NCI-H2029 treated with DMSO at 0.1 percent for 48 hours (cell line): Measurements from ENCODE around the gene CYP19A1.
"Not testable (repeated sequence)": the region's sequence is repeated elsewhere in the genome, so short reads cannot be mapped to it uniquely, and the experiment has no call there.

ENCODE experiments used
- DNase-seq: peaks from one replicate; lab custom pipeline; 2025; lab: John Stamatoyannopoulos, UW

The CYP19A1 gene

DNA sequence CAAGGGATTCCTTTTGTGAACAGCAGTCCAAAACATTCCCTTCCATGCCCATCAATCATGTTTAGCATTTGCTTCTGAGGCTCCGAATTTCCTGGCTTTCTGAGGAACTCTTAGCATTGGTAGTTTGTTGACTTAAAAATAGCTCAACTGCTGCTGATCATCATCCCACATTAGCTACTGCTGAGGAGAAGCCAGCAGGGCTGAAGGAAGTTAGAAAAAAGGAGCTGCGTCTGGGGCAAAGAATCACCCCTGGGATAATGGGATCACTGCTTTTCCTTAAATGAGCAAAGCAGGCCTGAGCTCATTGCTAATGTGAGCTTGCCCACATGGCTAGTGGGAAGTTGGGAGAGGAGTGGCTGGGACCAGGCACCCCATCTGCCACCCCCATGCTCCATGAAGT, 39.8 kb downstream of the CYP19A1 start:
- DNase-seq, result no peak

- no peak for DNase-seq
Measured at GRCh38 chr15:51290720-51291119, 47.7 kb downstream of the CYP19A1 start.

DNA sequence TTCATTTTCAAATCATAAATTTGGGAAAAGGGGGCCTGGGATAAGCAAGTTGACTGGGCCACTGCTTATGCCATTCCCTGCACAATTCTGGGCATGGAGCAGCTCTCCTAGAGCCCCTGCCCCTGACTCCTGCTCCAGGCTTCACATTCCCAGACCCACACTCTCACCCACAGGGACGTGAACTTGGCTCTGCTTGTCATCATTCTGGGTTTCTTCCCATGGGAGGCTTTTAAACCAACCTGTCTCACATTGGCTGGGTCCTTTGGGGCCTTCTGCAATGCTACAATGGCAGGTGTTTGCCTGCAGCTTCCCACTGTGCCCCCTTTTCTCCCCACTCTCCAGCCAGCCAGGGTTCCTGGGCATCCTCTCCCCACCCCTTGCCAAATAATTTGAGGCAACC, 49.1 kb downstream of the CYP19A1 start:
- DNase-seq, result no peak

DNA sequence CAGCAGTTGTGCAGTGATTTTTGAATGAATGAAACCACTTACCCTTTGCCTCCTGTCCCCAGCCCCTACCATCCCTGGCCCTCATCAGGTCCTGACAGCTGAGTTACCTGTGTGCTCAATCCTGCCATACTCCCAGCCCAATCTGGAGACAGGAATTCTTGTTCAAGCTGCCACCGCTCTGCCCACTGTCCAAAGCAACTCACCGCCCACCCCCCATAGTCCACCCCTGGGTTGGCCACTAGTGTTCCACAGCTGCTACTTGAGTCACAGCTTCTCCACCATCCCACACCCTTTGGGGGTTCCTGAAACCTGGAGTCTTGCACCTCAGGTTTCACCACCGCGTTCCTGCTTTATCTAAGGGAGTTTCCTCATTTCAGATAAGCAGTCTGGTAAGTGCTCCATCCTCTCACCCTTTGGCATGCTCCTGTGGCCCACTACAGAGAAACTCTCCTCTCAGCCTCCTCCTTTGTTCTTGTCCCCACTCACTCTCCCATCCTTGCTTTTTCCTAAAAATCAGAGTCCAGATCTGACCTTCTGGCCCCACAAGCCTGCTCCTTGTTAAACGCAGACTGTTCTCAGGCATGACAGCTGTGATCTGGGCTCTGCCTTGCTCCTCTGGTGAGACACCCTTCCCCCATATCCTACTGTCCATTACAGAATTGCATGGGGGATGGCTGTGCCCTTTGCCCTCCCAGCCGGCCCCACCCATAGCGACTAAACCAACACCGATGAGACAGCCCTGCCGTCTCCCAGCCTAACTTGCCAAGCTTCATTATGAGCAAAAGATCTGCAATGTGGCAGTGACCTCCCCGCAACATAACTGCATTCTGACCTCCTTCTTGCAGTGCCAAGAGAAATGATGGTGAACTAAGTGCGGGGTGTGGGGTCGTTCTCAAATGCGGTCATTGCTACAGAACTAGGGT, 50.0 kb downstream of the CYP19A1 start:
- no peak for DNase-seq

DNA sequence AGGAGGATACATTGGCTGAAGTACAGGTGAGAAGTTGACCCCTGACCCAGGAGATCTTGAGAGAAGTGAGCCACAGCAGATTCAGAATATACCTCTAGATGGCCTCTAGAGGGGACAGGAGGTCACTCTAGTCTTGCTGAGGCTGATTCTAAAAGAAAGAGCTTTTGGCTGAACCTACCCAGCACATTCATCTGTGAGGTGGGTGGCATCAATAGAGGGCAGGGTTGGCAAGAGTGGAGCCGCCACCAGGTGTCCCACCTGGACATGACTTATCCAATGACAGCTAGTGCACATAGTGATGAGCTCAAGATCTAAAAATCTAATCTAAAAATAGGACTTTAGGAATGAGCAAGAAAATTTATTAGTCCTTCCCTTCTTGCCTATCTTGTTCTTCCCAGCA, 51.6 kb downstream of the CYP19A1 start:
- DNase-seq, result no peak

GRCh38 chr15:51285399-51285798, 53.0 kb downstream of the CYP19A1 start:
- DNase-seq, result no peak

DNA sequence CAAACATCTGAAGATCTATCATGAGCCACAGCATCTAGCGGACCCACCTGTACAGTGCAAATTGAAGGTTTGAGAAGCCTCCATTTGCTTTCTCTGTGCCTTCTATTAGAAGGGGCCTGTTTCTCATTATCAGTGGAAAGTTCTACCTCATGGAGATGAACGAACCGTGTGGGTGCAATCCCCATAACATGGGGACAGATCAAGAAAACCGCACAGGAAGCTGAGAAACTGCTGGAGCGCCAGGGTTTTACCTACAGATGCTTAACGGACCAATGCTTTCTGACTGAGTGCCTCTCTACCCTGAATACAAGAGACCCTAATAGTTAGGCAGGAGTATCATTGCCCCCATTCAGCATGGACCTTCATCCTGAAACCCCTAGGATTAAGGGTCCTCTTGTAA, 53.5 kb downstream of the CYP19A1 start:
- DNase-seq, result no peak

- DNase-seq, result no peak
Measured at GRCh38 chr15:51283026-51283425, 55.4 kb downstream of the CYP19A1 start.

- not testable (repeated sequence) for DNase-seq
Measured at GRCh38 chr15:51282241-51282640, 56.2 kb downstream of the CYP19A1 start.

DNA sequence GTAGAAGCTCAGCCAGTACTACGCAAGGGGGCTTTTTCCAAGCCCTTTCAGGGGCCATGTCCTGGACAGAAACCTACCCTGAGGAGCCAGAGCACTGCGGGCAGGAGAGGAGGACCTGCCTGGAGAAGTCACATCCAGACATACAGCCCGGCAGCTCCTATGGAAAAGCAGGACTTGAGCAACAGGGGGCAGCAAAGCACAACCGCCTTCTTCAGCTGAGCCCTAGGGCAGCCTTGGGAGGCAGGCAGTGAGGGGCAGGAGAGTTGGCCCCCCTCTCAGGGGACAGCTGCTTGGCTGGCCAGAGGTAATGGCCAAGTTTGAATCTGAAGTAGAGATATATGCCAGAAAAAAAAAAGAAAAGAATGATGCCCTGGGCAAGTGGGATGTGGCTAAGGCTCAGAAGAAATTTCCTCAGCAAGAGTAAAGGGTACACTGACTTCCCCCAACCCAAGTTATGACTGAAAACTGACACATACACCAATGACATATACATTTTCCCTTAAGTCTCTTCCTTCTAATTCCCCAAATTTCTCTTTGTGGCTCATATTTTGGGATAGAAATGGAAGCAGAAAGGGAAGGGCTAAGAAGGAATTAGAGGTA, 56.9 kb downstream of the CYP19A1 start:
- no peak for DNase-seq

GRCh38 chr15:51280838-51281237, 57.6 kb downstream of the CYP19A1 start:
- no peak for DNase-seq

GRCh38 chr15:51279391-51279790, 59.0 kb downstream of the CYP19A1 start:
- DNase-seq, result no peak

- DNase-seq, result no peak
Measured at GRCh38 chr15:51277101-51277500, 61.3 kb downstream of the CYP19A1 start.

DNA sequence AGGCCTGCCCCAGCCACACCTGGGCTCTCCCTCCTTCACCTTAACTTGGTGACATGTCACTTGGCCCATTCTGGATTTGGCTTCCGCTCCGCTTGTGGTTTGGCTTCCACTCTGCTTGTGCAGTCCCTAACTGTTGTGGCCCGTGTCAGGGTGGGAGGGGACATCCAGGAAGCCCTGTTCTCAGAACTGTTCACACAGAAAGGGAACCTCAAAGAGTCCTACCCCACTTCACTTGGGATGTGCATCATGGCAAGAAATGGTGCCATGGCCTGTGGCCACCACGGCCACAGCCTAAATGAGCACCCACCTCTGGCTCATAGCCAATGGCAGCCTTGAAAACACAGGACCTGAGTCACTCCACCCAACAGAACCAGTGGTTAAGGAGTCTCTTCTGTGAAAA, 63.4 kb downstream of the CYP19A1 start:
- DNase-seq, result no peak

GRCh38 chr15:51270706-51271105, 67.7 kb downstream of the CYP19A1 start:
- DNase-seq, result no peak

GRCh38 chr15:51269496-51269895, 68.9 kb downstream of the CYP19A1 start:
- DNase-seq, result no peak

- no peak for DNase-seq
Measured at GRCh38 chr15:51267703-51268083, 70.7 kb downstream of the CYP19A1 start.

DNA sequence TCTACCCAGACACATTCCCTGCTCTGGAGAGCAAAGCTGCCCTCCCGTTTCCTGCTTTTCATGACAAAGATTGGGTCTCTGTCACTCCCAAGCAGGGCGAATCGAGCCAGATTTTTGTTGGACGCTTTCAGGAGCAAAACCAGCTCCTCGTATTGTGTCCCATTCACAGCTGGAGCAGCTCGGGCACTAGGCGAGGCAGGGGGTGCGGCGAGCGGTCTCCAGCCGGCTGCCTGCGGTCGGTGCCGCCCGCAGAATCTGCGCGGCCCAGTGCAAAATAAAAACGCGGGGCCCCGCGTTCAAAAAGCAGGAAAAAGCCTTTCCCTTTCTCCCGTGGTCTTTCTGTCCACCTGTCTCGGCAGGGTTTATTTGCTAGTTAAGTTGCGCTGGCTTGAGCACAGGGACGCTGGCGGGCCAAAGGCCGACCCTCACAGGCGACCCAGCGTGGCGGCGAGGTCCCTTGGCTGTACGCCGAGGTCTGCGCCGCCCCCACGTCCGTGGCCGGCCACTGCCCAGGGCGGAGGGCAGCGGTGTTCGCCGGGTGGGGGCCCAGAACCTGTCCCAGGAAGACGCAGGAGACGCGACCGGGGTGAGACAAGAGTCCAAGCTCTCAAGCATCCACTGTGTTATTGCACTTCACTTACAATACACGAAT, 71.2 kb downstream of the CYP19A1 start:
- no peak for DNase-seq

GRCh38 chr15:51266656-51267050, 71.7 kb downstream of the CYP19A1 start:
- no peak for DNase-seq

DNA sequence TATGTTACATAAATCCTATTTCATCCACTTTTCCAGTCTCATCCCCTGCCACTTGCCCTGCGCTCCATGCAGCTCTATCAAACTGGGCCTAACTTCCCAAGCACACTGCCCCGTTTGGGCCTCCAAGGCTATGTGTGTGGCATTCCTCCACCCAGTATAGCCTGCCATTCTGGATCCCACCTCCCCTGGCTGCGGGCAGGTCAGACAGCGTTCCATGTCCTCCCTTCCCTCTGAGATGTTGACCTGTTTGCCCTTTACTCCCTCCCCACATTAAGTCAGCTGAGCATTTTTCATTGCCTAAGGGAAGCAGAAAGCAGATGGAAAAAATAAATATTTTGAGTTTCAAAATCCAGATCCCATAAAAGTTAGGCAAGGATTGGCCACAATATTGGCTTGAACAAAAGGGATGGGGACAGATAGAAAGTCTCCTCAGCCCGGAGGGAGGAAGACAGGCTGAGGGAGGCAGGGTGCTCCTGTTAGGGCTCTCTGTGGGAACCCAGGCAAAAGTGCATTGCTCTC, 73.3 kb downstream of the CYP19A1 start:
- DNase-seq, result no peak

DNA sequence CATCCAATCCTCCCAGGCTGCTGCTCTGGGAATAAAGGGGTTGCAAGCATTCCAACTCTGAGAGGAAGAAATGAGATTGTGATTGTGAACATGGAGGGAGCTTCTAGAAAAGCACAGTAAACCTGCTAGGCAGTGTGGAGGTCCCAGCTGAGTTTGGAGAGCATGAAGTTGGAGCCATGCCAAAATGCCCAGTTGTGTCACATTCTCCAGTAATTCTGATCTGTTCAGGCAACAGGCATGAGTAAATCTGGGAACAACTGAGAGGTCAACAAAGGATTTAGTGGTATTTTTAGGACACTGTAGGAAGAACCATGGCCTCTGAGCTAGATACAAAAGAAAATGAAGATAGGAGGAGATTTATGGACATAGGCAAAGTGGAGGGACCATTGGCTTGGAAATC, 74.7 kb downstream of the CYP19A1 start:
- DNase-seq, result no peak

- no peak for DNase-seq
Measured at GRCh38 chr15:51263116-51263515, 75.3 kb downstream of the CYP19A1 start.

GRCh38 chr15:51262463-51262862, 75.9 kb downstream of the CYP19A1 start:
- DNase-seq, result no peak
